Stimulated activated effector memory CD8-positive, alpha-beta T cell treated with anti-CD3 and anti-CD28 coated beads, Interleukin-12 subunit alpha, Interleukin-12 subunit beta, amount 100 ng/mL, for 72 hours (primary cell): ENCODE data around the gene SLC6A20.
"Not testable (repeated sequence)": the region's sequence is repeated elsewhere in the genome, so short reads cannot be mapped to it uniquely, and the experiment has no call there.

Experiments
- ATAC-seq: fragments of 150-1000 bp; cut with Tn5 transposase; 2 replicates; pipeline ENCODE4 v1.10.0; 2021
- DNase-seq, 2 donors: peaks; one replicate each; pipeline ENCODE4 v3.0.0; 2021 to 2022; ENCODE audit warnings: low spot score in 2 of 2
- H3K27ac Mint-ChIP-seq: one replicate; pipeline ENCODE4 v1.8.0; 2022; ENCODE audit warnings: mild to moderate bottlenecking, mixed read lengths
- H3K36me3 Mint-ChIP-seq: one replicate; pipeline ENCODE4 v1.8.0; 2022; ENCODE audit warnings: mild to moderate bottlenecking, mixed read lengths
- H3K4me1 Mint-ChIP-seq: one replicate; pipeline ENCODE4 v1.8.0; 2022; ENCODE audit warnings: mixed read lengths
- H3K4me3 Mint-ChIP-seq: one replicate; pipeline ENCODE4 v1.8.0; 2022; ENCODE audit warnings: mild to moderate bottlenecking, mixed read lengths
- H3K9me3 Mint-ChIP-seq: one replicate; pipeline ENCODE4 v1.8.0; 2022; ENCODE audit warnings: mixed read lengths

The SLC6A20 gene

GRCh38 chr3:45760878-45761711, 35.2 kb downstream of the SLC6A20 start:
- Mint-ChIP-seq H3K4me1 (peaks cover 9% of the 10 kb centered on the region), H3K36me3 (no peaks in the 10 kb centered on the region), H3K9me3 (no peaks in the 10 kb centered on the region), H3K4me3 (no peak overlapping the region), H3K27ac (no peak overlapping the region)
- DNase-seq, result peak in 1 of 2 donors; percentile 25
- ATAC-seq, result peak; percentile 74

- Mint-ChIP-seq H3K9me3 (no peaks in the 10 kb centered on the region), H3K4me1 (peaks cover 9% of the 10 kb centered on the region)
- no peak for ATAC-seq
Measured at GRCh38 chr3:45759851-45760250, 36.5 kb downstream of the SLC6A20 start.

GRCh38 chr3:45758871-45759270, 37.5 kb downstream of the SLC6A20 start:
- Mint-ChIP-seq H3K4me3 (no peak overlapping the region), H3K9me3 (no peaks in the 10 kb centered on the region), H3K4me1 (peaks cover 9% of the 10 kb centered on the region), H3K27ac (no peak overlapping the region), H3K36me3 (peaks cover 4% of the 10 kb centered on the region)
- DNase-seq (no peak), ATAC-seq (no peak)

More at GRCh38 chr3:45759851-45760250, 36.5 kb downstream of the SLC6A20 start:
- no peak for DNase-seq
- Mint-ChIP-seq H3K4me3 (no peak overlapping the region), H3K27ac (no peak overlapping the region), H3K36me3 (no peaks in the 10 kb centered on the region)

GRCh38 chr3:45757141-45757540, 39.2 kb downstream of the SLC6A20 start:
- H3K27ac Mint-ChIP-seq, H3K9me3 Mint-ChIP-seq, H3K4me3 Mint-ChIP-seq, ATAC-seq, H3K36me3 Mint-ChIP-seq, H3K4me1 Mint-ChIP-seq, DNase-seq: not testable (repeated sequence)

GRCh38 chr3:45756055-45756454, 40.3 kb downstream of the SLC6A20 start:
- H3K36me3 Mint-ChIP-seq, result peaks cover 5% of the 10 kb centered on the region
- H3K4me1 Mint-ChIP-seq, result peaks cover under 1% of the 10 kb centered on the region
- H3K27ac Mint-ChIP-seq, result no peak overlapping the region
- H3K9me3 Mint-ChIP-seq, result no peaks in the 10 kb centered on the region
- peak in 1 of 2 donors; percentile 28 for DNase-seq
- ATAC-seq, result no peak
- H3K4me3 Mint-ChIP-seq, result no peak overlapping the region

- Mint-ChIP-seq H3K36me3 (peaks cover 5% of the 10 kb centered on the region), H3K4me1 (no peaks in the 10 kb centered on the region), H3K9me3 (no peaks in the 10 kb centered on the region), H3K27ac (no peak overlapping the region), H3K4me3 (no peak overlapping the region)
- DNase-seq (no peak), ATAC-seq (no peak)
Measured at GRCh38 chr3:45754461-45754860, 41.9 kb downstream of the SLC6A20 start.

GRCh38 chr3:45753095-45753494, 43.2 kb downstream of the SLC6A20 start:
- DNase-seq (peak in 1 of 2 donors; percentile 38), ATAC-seq (no peak)
- Mint-ChIP-seq H3K27ac (peak overlapping the region; percentile 30), H3K9me3 (no peaks in the 10 kb centered on the region), H3K36me3 (peaks cover 5% of the 10 kb centered on the region), H3K4me3 (no peak overlapping the region), H3K4me1 (no peaks in the 10 kb centered on the region)

GRCh38 chr3:45751537-45752242, 44.6 kb downstream of the SLC6A20 start:
- no peak overlapping the region for H3K27ac Mint-ChIP-seq

GRCh38 chr3:45749880-45750279, 46.5 kb downstream of the SLC6A20 start:
- ATAC-seq (no peak), DNase-seq (no peak)
- peaks cover 24% of the 10 kb centered on the region for H3K36me3 Mint-ChIP-seq
- no peaks in the 10 kb centered on the region for H3K9me3 Mint-ChIP-seq
- no peak overlapping the region for H3K27ac Mint-ChIP-seq
- no peaks in the 10 kb centered on the region for H3K4me1 Mint-ChIP-seq
- H3K4me3 Mint-ChIP-seq, result no peak overlapping the region

More at GRCh38 chr3:45751537-45752242, 44.6 kb downstream of the SLC6A20 start:
- peaks cover 11% of the 10 kb centered on the region for H3K36me3 Mint-ChIP-seq
- H3K9me3 Mint-ChIP-seq, result no peaks in the 10 kb centered on the region
- DNase-seq (peak in 1 of 2 donors; percentile 26), ATAC-seq (no peak)
- no peak overlapping the region for H3K4me3 Mint-ChIP-seq
- H3K4me1 Mint-ChIP-seq, result no peaks in the 10 kb centered on the region

- H3K9me3 Mint-ChIP-seq, ATAC-seq, H3K4me3 Mint-ChIP-seq: not testable (repeated sequence)
Measured at GRCh38 chr3:45749036-45749600, 47.2 kb downstream of the SLC6A20 start.

GRCh38 chr3:45748068-45748467, 48.3 kb downstream of the SLC6A20 start:
- peaks cover 37% of the 10 kb centered on the region for H3K36me3 Mint-ChIP-seq
- no peak overlapping the region for H3K4me3 Mint-ChIP-seq
- no peak for ATAC-seq
- H3K4me1 Mint-ChIP-seq, result no peaks in the 10 kb centered on the region
- no peak for DNase-seq
- H3K27ac Mint-ChIP-seq, result peak overlapping the region; percentile 56
- no peaks in the 10 kb centered on the region for H3K9me3 Mint-ChIP-seq

More at GRCh38 chr3:45749036-45749600, 47.2 kb downstream of the SLC6A20 start:
- H3K36me3 Mint-ChIP-seq, result peaks cover 29% of the 10 kb centered on the region
- not testable (repeated sequence) for DNase-seq, H3K4me1 Mint-ChIP-seq, H3K27ac Mint-ChIP-seq

- no peak overlapping the region for H3K4me3 Mint-ChIP-seq
- ATAC-seq, result no peak
- H3K4me1 Mint-ChIP-seq, result peaks cover 6% of the 10 kb centered on the region
- no peaks in the 10 kb centered on the region for H3K9me3 Mint-ChIP-seq
- no peak overlapping the region for H3K27ac Mint-ChIP-seq
- peaks cover 46% of the 10 kb centered on the region for H3K36me3 Mint-ChIP-seq
- DNase-seq, result no peak
Measured at GRCh38 chr3:45746777-45747622, 49.3 kb downstream of the SLC6A20 start.

- ATAC-seq (no peak), DNase-seq (no peak)
- Mint-ChIP-seq H3K27ac (no peak overlapping the region), H3K9me3 (no peaks in the 10 kb centered on the region), H3K36me3 (peaks cover 54% of the 10 kb centered on the region), H3K4me1 (peaks cover 12% of the 10 kb centered on the region), H3K4me3 (no peak overlapping the region)
Measured at GRCh38 chr3:45746165-45746776, 50.1 kb downstream of the SLC6A20 start.

- ATAC-seq, result no peak
- peaks cover 86% of the 10 kb centered on the region for H3K36me3 Mint-ChIP-seq
- H3K9me3 Mint-ChIP-seq, result no peaks in the 10 kb centered on the region
- H3K4me3 Mint-ChIP-seq, result no peak overlapping the region
- DNase-seq, result no peak
- no peak overlapping the region for H3K27ac Mint-ChIP-seq
- peaks cover 29% of the 10 kb centered on the region for H3K4me1 Mint-ChIP-seq
Measured at GRCh38 chr3:45742461-45743089, 53.8 kb downstream of the SLC6A20 start.
